HG03175 (cell line): ENCODE data around the gene TMPRSS6.
A peak's percentile ranks its signal among the peaks of the same experiment; 100 is the strongest.

Experiments used
- ATAC-seq: cut with Tn5 transposase; IDR thresholded peaks from one replicate; pipeline ENCODE4 v1.9.1; 2021; ENCODE audit warnings: mild to moderate bottlenecking, moderate library complexity; ENCODE audit not compliant: unreplicated experiment

The TMPRSS6 gene

DNA sequence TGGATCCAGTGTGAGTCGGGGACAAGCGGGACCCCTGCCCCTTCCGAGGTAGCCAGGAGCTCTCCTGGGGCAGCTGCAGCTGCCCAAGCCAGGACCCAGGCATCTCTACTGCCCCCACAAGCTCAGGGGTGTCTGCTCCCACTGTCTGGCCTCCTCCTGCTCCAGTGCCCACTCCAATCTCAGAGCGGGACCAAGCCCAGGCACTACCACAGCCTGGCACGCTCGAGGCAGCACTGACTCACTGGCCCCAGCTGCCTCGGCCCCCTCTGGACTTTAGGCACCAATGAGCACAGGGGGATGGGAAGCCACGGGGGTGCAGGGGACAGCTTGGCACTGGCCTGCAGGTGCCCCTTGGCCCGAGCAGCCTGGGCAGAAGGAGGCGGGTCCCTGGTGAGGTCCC lies 32.0 kb upstream of the TMPRSS6 start:
- no peak for ATAC-seq

DNA sequence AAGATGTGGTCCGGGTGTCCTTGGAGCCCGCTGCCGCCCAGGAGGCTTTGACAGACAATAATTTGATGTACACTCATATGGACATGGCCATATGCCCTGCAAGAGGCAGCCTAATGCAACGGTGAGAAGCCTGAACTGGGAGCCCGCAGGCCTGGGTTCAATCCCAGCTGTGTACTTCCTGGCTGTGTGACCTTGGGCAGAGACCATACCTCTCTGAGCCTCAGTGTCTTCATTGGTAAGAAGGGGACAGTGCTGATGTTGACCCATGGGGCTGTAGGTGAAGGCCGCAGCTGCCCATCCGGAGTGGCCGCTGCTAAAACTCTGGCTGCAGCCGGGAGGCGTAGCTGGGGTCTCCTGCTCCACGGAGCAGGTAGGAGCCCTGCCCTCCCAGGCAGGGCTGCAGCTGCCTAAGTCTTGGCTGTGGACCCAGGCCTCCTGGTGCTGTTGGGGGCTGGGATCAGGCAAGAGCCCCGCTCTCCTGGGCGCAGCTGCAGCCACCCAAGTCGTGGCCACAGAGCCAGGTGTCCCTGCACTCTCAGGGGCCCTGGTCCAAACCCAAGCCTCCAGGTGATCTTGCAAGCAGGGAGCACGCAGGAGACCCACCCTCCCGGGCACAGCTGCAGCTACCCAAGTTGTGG lies 31.3 kb upstream of the TMPRSS6 start:
- ATAC-seq, result no peak

DNA sequence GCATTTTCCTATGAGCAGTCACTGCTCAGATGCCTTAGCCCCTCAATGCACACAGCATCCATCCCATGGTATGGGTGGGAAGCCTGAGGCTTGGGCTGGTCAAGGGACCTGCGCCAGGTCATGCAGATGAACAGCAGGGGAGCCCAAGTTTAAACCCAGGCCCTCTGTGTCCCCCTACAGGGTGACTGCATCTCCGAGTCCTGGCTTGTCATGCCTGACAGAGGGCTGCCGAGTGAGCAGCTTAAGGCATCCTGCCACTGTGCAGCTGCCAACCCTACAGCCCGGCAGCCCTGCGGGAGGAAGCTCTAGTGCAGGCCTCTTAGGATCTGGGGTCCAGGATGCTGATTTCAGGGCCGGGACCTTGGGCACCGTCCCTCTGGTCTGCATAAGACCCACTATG lies 30.2 kb upstream of the TMPRSS6 start:
- ATAC-seq, result no peak

DNA sequence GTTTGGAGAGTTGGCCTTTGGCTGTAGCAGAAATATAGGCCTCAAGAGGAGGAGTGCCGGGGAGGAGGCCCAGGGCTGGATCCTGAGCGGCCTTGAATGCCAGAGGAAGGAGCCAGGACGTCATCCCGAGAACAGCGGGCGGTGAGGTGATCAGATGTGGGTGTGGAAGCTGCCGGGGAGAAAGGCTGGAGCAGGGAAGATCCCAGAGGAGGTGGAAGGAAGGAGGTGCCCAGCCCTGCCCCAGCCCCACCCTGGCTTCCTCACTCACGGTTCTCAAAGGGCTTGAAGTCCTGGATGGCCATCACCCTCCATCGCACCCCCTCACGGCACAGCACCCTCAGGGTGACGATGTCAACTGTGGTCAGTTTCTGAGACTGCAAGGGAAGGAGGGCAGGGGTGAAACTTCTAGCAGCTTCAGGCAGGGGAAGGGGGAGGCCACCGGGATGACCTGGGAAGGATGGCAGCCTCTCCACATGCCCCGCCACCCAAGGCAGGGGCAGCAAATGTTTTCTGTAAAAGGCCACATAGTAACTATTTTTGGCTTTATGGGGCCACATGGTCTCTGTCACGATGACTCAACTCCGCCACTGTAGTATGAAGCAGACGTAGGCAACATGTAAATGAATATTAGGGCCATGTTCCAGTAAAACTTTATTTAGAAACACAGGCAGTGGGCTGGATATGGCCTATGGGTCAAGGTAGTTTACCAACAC lies 29.5 kb upstream of the TMPRSS6 start:
- ATAC-seq, result no peak

DNA sequence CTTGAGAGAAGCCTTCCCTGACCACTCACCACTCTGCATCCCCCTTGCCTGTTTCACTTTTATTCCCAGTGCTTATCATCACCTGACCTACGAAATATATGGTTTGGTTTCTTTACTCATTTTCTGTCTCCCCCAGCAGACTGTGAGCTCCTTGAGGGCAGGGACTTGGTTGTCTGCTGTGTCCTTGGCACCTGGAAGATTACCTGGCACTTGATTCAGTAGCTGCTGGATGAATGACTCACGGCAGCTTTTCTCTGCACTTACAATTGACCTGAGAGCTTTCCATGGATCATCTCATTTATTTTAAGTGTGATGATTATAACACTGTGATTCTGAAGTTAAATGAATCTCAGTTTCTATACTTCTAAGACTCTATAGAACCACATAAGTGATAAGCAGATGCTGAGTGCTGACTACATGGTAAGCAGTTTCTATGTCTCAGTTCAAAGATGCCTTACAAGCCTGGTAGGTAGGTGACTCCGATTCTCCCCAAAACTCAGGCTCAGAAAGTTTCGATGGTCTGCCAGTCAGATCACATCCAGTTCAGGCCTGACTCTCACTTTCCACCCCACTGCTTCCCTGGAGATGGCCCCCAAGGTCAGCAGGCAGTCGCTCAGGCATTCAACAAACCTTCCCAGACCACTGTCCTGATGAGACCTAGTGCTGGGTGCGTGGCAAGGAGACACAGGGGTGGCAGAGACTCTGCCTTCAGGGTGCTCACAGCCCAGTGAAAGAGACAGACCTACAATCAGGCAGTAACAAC lies 28.6 kb upstream of the TMPRSS6 start:
- no peak for ATAC-seq

DNA sequence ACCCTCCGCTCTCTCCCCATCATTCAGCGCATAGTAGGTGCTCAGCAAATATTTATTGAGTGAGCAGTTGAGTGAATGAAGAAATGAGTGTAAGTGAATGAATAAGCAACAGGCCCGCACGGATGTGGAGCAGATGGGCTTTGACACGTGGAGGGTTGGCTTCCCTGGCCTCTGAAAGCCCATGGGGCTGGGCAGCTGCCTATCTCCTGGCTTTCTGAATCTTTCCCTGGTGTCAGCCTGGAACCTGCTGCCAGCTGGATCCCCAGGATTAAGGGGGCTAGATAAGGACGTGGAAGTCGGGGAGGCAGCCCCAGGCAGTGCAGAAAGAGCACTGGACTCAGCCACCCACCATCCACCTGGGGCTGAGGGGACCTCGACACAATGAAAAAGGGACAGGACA lies 27.6 kb upstream of the TMPRSS6 start:
- no peak for ATAC-seq

- ATAC-seq, result no peak
Measured at GRCh38 chr22:37135023-37135422, 25.5 kb upstream of the TMPRSS6 start.

GRCh38 chr22:37133304-37134018 lies 23.9 kb upstream of the TMPRSS6 start:
- ATAC-seq, result no peak

DNA sequence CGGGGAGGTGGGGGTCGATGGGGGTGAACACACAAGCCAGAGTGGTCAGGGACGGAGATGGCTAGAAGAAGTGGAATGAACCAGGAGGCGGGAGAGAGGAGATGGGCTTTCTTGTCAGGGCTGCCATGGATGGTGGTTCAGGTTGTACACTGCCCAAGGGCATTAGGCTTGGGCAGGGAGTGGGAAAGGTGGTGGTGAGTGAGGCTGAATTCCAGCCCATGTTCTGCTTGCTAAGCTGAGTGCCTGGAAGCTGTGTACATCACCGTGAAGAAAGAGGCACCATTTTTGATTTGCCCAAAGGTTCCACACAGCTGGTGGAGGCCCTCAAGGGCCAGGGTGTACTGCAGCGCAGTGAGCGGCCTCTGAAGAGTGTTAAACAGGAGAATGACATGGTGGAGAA lies 23.3 kb upstream of the TMPRSS6 start:
- no peak for ATAC-seq

DNA sequence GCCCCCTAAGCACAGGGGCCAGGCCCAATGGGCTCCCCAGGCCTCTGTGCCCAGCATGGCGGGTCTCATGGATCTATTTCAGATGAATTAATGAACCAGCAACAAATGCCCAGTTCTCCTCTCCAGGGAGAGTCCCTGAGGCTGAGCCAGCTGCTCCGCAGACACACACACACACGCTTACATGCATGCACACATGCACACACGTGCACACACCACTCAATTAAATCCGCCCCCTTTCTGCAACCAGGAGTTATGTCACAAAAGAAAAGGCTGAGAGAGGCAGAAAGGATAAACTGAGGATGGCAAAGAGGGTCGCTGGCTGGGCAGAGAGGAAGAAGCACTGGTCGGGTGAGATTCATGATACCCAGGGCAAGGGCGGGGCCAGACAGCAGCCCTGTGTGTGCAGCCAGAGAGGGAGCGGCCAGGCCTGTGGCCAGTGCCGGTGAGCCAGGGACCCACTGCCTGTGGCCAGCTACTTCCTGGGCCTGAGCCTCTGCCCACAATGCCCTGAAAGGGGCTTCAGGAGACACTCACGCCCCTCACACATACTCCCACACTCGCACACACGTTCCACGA lies 20.4 kb upstream of the TMPRSS6 start:
- ATAC-seq, result no peak

- ATAC-seq, result no peak
Measured at GRCh38 chr22:37128555-37129281, 19.2 kb upstream of the TMPRSS6 start.

- no peak for ATAC-seq
Measured at GRCh38 chr22:37127350-37127878, 17.9 kb upstream of the TMPRSS6 start.

- ATAC-seq, result no peak
Measured at GRCh38 chr22:37126882-37127281, 17.4 kb upstream of the TMPRSS6 start.

DNA sequence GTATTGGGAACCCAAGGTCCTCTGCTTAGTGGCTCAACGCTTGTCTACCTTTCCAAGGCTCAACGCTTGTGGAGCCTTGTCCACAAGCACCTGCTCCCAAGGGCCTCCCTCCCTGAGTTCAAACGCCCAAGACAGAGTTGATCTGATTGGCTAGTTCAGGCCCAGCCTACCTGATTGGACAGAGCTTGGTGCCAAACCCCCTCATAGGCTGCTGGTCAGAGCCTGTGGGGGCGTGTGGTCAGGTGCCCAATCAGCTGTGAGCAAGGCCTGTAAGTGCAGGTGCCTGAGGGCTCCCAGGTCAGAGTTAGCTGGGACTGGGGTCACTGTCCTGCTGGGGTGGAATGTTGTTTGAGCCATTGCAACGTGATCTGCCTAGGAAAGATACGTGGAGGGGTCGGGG lies 16.9 kb upstream of the TMPRSS6 start:
- ATAC-seq, result no peak

- no peak for ATAC-seq
Measured at GRCh38 chr22:37123649-37124048, 14.1 kb upstream of the TMPRSS6 start.

GRCh38 chr22:37122598-37123180 lies 13.2 kb upstream of the TMPRSS6 start:
- ATAC-seq, result no peak

DNA sequence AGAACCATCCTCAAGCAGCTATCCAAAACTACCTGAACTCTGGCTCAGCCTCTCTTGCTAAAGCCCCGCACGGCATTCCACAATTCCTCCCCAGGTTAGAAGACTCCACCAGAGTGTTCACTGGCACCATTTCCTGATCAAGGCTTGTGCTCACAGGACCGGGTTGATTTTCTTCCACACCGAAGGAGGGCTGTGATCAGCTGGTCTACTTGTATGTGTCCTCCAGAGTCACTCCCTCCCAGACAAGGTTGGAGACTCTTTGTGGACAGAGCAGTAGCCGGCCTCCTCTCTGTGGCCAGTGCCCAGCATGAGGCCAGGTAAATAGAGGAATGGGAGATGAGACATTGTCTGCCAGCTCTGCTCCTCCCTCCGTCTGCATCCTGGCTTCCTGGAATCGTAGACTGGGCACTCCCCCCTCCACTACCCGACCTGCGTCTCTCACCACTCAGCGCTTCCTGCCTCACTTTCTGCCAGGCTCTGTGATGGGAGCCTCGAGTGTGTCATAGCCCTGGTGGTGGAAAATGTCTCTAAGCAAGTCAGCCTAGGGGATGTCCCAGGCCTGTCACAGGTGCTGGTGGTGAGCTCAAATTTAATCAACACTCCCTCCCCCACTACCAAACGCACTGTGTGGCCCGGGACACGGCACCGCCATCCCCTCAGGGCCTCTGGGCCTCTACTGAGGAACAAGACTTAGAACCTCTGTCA lies 12.5 kb upstream of the TMPRSS6 start:
- peak; percentile 84 for ATAC-seq

GRCh38 chr22:37120569-37121340 lies 11.2 kb upstream of the TMPRSS6 start:
- ATAC-seq, result no peak
